Dermis blood vessel endothelial cell (primary cell): ENCODE results near the gene NAGPA. TPM values are rescaled to one million over a fixed set of nuclear protein-coding genes. Genes with fewer than 3 reads are reported as not detected.

ENCODE experiments used
- total RNA-seq: library from RNA; depleted of rRNA; stranded (reverse); fragments of >200 nt; gene quantifications from 2 replicates; pipeline ENCODE4 v1.2.3, GENCODE V29; 2014

NAGPA gene
- total RNA-seq, 1 donor from 2014 or later: 35.9 TPM

Other genes with a start within 250 kb of the NAGPA start
- not detected in 2 replicates for gene SEPTIN12, start 245.6 kb downstream of the NAGPA start, total RNA-seq
- not detected in 2 replicates for gene SMIM22, start 238.6 kb downstream of the NAGPA start, total RNA-seq
- gene ROGDI, start 231.3 kb downstream of the NAGPA start, total RNA-seq: 22.5 and 22.8 TPM in 2 replicates
- 85.6 and 103 TPM in 2 replicates for gene GLYR1, start 186.6 kb downstream of the NAGPA start, total RNA-seq
- gene UBN1, start 186.5 kb downstream of the NAGPA start, total RNA-seq: 30.1 and 44.6 TPM in 2 replicates
- 3.6 and 7.0 TPM in 2 replicates for gene PPL, start 96.8 kb downstream of the NAGPA start, total RNA-seq
- 0.14 TPM in 1 of 2 replicates, not detected in the other for gene SEC14L5, start 75.6 kb downstream of the NAGPA start, total RNA-seq
- not detected in 2 replicates for gene C16orf89, start 32.0 kb upstream of the NAGPA start, total RNA-seq
- gene ALG1, start 37.9 kb upstream of the NAGPA start, total RNA-seq: 30.4 and 36.4 TPM in 2 replicates
- gene EEF2KMT, start 63.9 kb upstream of the NAGPA start, total RNA-seq: 10.4 and 13.3 TPM in 2 replicates